Heart left ventricle (tissue), 16 donors: Measurements from ENCODE around the gene LRP1. TPM values are rescaled to one million over a fixed set of nuclear protein-coding genes. Genes with fewer than 3 reads are reported as not detected.

Experiments used
- ATAC-seq, 4 donors: fragments of 200-7000 bp; cut with Tn5 transposase; one replicate each; pipeline ENCODE4 v1.9.1; 2020 to 2022; ENCODE audit warnings: moderate library complexity in 4 of 4, mild to moderate bottlenecking in 3 of 4, moderate number of reproducible peaks in 1 of 4
- DNase-seq, 5 donors: peaks; one replicate each; pipeline ENCODE4 v3.0.0-alpha.2; 2020
- H3K27ac ChIP-seq, 12 donors: fragments of 200-600 bp; sonication (generic) in 4 of 12; one replicate each; pipeline versions ENCODE4 v1.5.0 to v1.8.0; 2016 to 2022; ENCODE audit warnings: mild to moderate bottlenecking in 2 of 12
- H3K27me3 ChIP-seq, 9 donors: fragments of 200-600 bp; sonication (generic) in 2 of 9; one replicate each; pipeline versions ENCODE4 v1.5.1 to v1.8.0; 2016 to 2022; ENCODE audit warnings: mild to moderate bottlenecking in 3 of 9
- H3K36me3 ChIP-seq, 9 donors: fragments of 200-600 bp; sonication (generic) in 2 of 9; one replicate each; pipeline versions ENCODE4 v1.5.0 to v1.8.0; 2018 to 2022; ENCODE audit warnings: mild to moderate bottlenecking in 2 of 9
- H3K4me1 ChIP-seq, 12 donors: fragments of 200-600 bp; sonication (generic) in 4 of 12; one replicate each; pipeline versions ENCODE4 v1.5.0 to v1.8.0; 2016 to 2022; ENCODE audit warnings: mild to moderate bottlenecking in 3 of 12
- H3K4me3 ChIP-seq, 12 donors: fragments of 200-600 bp; sonication (generic) in 4 of 12; one replicate each; pipeline versions ENCODE4 v1.5.0 to v1.8.0; 2017 to 2022; ENCODE audit warnings: mild to moderate bottlenecking in 9 of 12, moderate library complexity in 4 of 12
- H3K9me3 ChIP-seq, 12 donors: fragments of 200-600 bp; sonication (generic) in 4 of 12; one replicate each; pipeline versions ENCODE4 v1.5.0 to v1.8.0; 2016 to 2022; ENCODE audit warnings: mild to moderate bottlenecking in 1 of 12
- CTCF ChIP-seq, 12 donors: fragments of 200-600 bp; sonication (generic) in 4 of 12; IDR thresholded peaks; one replicate each; pipeline versions ENCODE4 v1.5.0 to v1.8.0; 2018 to 2022; ENCODE audit warnings: antibody characterized with exemption in 12 of 12, mild to moderate bottlenecking in 5 of 12
- POLR2A ChIP-seq, 2 donors: fragments of 450-650 bp; IDR thresholded peaks; one replicate each; pipeline ENCODE4 v1.6.1; 2017; ENCODE audit warnings: antibody characterized with exemption in 2 of 2, mild to moderate bottlenecking in 2 of 2, moderate library complexity in 2 of 2
- WGBS, 4 donors: extraction: QIAGEN DNeasy Blood & Tissue Kit in 2 of 4; methylation state at CpG; one replicate each; pipeline versions ENCODE4 v1.1.5 to v1.1.7; 2013 to 2018; 5-methylcytosine and 5-hydroxymethylcytosine counted together
- intact Hi-C, 10 donors: fragments of 100-400 bp; cut with DNase I; formaldehyde crosslinking; loops; one replicate each; pipeline versions ENCODE4 v1.11.1 to v1.14.2; 2022
- polyA plus RNA-seq, 2 donors: library from polyadenylated mRNA; stranded (reverse); fragments of 200-250 nt; gene quantifications; one replicate each; pipeline ENCODE4 v1.2.3, GENCODE V29; 2013
- total RNA-seq, 9 donors: library from RNA; depleted of rRNA in 2 of 9; stranded (reverse); fragments of >200 nt in 2 of 9; fragmentation: NEBNext Ultra II Directional in 3 of 9; extraction: Animal tissue kit (Norgen Biotek cat#: 25700) in 3 of 9; gene quantifications; one replicate each; pipeline versions ENCODE4 v1.1.0 to v1.2.4, GENCODE V29; 2016 to 2023
- donor health status: ischemic (EF 13 %, LVEDD 7.1; RV severe dilation, severe dysfunction).
- donor health status: healthy with polysubstance abuse.
- donor health status: DM: no; HTN: yes; CAD: no.
- donor health status: DM: no; HTN: no; CAD: no.
- donor health status: ischemic (EF 25% LVEDD 6.9; RV normal size, moderate dysfunction).
- donor health status: ischemic (EF 25% LVEDD 5.7; RV mildly dilated, moderate dysfunction).
- donor health status: healthy.
- donor health status: DM: yes; HTN: yes; CAD: no.
- donor health status: ischemic (EF 35%, LVEDD 5.7; RV mildly dilated, moderate dysfunction).
- donor health status: nonischemic (EF 11% LVEDD 7.7; RV severe dilation, severe dysfunction).
- donor health status: DM: yes; HTN: yes; CAD: no.
- donor health status: PGD.
- donor health status: ischemic (EF 29% LVEDD 5.4; RV normal size, mild dysfunction).
- donor health status: nonischemic (EF 23%, LVEDD 6.1; RV moderate dilation, normal function).

Gene LRP1
- total and polyA plus RNA-seq, 11 donors, result 23.0 to 316 (median 69.0) TPM

GRCh38 chr12:57142727-57143126, 14.4 kb downstream of the LRP1 start:
- H3K36me3 ChIP-seq, result peaks cover 0 to 92% (median 78%) of the 10 kb centered on the region in 9 donors
- intact Hi-C loops, result no loop called here
- H3K27ac ChIP-seq, result peak overlapping the region; percentile 3 to 73 (median 53)
- no peak overlapping the region for H3K4me3 ChIP-seq
- no peaks in the 10 kb centered on the region for H3K9me3 ChIP-seq
- no peak for TF ChIP-seq CTCF (IDR thresholded peaks at IDR 0.05)
- no peak for TF ChIP-seq POLR2A (IDR thresholded peaks at IDR 0.05)
- 74 to 79% (median 75%) methylated on average over 7 of the region's 7 CpGs for WGBS, 4 donors
- H3K4me1 ChIP-seq, result peaks cover 0 to 88% (median 43%) of the 10 kb centered on the region in 12 donors
- DNase-seq, result peak in 1 of 5 donors; percentile 14
- no peaks in the 10 kb centered on the region for H3K27me3 ChIP-seq
- ATAC-seq, result no peak

- Histone ChIP-seq H3K4me1 (peaks cover 0 to 88% (median 42%) of the 10 kb centered on the region in 12 donors), H3K9me3 (no peaks in the 10 kb centered on the region), H3K27ac (peak overlapping the region in 10 of 12 donors; percentile 17 to 73 (median 62)), H3K27me3 (no peaks in the 10 kb centered on the region), H3K4me3 (no peak overlapping the region), H3K36me3 (peaks cover 0 to 95% (median 76%) of the 10 kb centered on the region in 9 donors)
- 50 to 85% (median 78%) methylated on average over 4 of the region's 4 CpGs for WGBS, 4 donors
- intact Hi-C loops, result no loop called here
- no peak for TF ChIP-seq CTCF (IDR thresholded peaks at IDR 0.05)
- TF ChIP-seq POLR2A (IDR thresholded peaks at IDR 0.05), result no peak
- DNase-seq, result peak in 1 of 5 donors; percentile 18
- ATAC-seq, result no peak
Observed at GRCh38 chr12:57143454-57143853, 15.2 kb downstream of the LRP1 start.

- Histone ChIP-seq H3K4me3 (no peak overlapping the region), H3K9me3 (no peaks in the 10 kb centered on the region), H3K4me1 (peaks cover 10 to 90% (median 56%) of the 10 kb centered on the region in 12 donors), H3K27ac (peak overlapping the region in 10 of 12 donors; percentile 9 to 95 (median 82)), H3K27me3 (no peaks in the 10 kb centered on the region), H3K36me3 (peaks cover 0 to 84% (median 60%) of the 10 kb centered on the region in 9 donors)
- no peak for ATAC-seq
- TF ChIP-seq CTCF (IDR thresholded peaks at IDR 0.05), result no peak
- TF ChIP-seq POLR2A (IDR thresholded peaks at IDR 0.05), result no peak
- DNase-seq, result no peak
- WGBS, 4 donors, result 56 to 69% (median 60%) methylated on average over 10 of the region's 10 CpGs
- intact Hi-C loops, result no loop called here
Observed at GRCh38 chr12:57145460-57146059, 17.3 kb downstream of the LRP1 start.

DNA sequence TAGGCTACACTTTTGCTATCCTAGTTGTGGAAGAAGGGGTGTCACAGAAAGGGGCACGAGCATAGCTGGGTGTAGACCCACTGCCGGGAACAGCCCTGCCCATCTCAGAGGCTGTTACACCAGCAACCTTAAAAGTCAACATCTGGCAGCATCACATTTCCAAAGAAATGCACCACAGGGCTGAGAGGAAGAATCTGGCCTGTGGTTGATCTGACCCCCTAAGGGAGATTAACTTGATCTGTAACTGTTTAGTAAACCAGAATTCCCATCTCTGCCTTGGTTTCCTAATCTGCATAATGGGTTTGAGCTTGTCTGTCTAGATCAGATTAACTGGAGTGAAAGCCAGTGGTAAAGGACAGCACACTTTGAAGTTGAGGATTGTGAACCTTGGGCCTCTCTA, 17.8 kb downstream of the LRP1 start:
- Histone ChIP-seq H3K4me1 (peaks cover 11 to 93% (median 60%) of the 10 kb centered on the region in 12 donors), H3K36me3 (peaks cover 0 to 81% (median 54%) of the 10 kb centered on the region in 9 donors), H3K9me3 (no peaks in the 10 kb centered on the region), H3K27ac (peak overlapping the region in 9 of 12 donors; percentile 22 to 95 (median 84)), H3K27me3 (no peaks in the 10 kb centered on the region), H3K4me3 (no peak overlapping the region)
- TF ChIP-seq POLR2A (IDR thresholded peaks at IDR 0.05), result no peak
- no peak for TF ChIP-seq CTCF (IDR thresholded peaks at IDR 0.05)
- DNase-seq (no peak), ATAC-seq (no peak)
- intact Hi-C loops, result no loop called here
- 74 to 84% (median 81%) methylated on average over 2 of the region's 2 CpGs for WGBS, 4 donors
